Upper lobe of left lung (tissue), 4 donors: ENCODE results near the gene JPH4.

ENCODE experiments used
- POLR2AphosphoS5 ChIP-seq, 2 donors: sonication (generic); formaldehyde crosslinking; IDR thresholded peaks; one replicate each; pipeline ENCODE4 v1.5.1; 2017; ENCODE audit warnings: antibody characterized with exemption in 2 of 2
- TF ChIP-seq, protein P1 (sequence below), 6 experiments: fragments of 450-650 bp in 4 of 6; fragments of 200-600 bp in 2 of 6; sonication (generic) in 2 of 6; IDR thresholded peaks; one replicate each; pipeline ENCODE4 v1.5.1; 2016 to 2019; ENCODE audit warnings: antibody characterized with exemption in 6 of 6

DNA sequence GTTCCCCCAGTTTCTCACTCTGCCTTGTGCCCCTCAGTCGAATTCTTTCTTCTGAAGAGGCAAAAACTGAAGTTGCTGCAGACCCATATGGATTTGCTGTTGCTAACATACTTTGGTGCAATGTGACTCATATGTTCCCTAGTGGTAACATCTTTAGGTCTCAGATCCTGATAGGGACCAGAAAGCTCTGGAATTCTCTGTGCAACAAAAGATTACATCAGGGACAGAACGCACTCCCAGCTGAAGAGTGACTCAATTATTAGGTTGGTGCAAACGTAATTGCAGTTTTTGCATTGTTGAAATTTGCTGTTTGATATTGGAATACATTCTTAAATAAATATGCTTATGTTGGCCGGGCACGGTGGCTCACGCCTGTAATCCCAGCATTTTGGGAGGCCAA lies 49.4 kb upstream of the JPH4 start:
- no peak for TF ChIP-seq POLR2AphosphoS5 (IDR thresholded peaks at IDR 0.05)
- TF ChIP-seq, protein P1, sequence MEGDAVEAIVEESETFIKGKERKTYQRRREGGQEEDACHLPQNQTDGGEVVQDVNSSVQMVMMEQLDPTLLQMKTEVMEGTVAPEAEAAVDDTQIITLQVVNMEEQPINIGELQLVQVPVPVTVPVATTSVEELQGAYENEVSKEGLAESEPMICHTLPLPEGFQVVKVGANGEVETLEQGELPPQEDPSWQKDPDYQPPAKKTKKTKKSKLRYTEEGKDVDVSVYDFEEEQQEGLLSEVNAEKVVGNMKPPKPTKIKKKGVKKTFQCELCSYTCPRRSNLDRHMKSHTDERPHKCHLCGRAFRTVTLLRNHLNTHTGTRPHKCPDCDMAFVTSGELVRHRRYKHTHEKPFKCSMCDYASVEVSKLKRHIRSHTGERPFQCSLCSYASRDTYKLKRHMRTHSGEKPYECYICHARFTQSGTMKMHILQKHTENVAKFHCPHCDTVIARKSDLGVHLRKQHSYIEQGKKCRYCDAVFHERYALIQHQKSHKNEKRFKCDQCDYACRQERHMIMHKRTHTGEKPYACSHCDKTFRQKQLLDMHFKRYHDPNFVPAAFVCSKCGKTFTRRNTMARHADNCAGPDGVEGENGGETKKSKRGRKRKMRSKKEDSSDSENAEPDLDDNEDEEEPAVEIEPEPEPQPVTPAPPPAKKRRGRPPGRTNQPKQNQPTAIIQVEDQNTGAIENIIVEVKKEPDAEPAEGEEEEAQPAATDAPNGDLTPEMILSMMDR (IDR thresholded peaks at IDR 0.05) = no peak
